ENCODE data around the gene KIRREL2. TPM values are rescaled to one million over a fixed set of nuclear protein-coding genes. Genes with fewer than 3 reads are reported as not detected.

Gene KIRREL2
- total and polyA plus RNA-seq, 2 experiments from 2014 or later = 3.6 to 9.9 TPM

DNA sequence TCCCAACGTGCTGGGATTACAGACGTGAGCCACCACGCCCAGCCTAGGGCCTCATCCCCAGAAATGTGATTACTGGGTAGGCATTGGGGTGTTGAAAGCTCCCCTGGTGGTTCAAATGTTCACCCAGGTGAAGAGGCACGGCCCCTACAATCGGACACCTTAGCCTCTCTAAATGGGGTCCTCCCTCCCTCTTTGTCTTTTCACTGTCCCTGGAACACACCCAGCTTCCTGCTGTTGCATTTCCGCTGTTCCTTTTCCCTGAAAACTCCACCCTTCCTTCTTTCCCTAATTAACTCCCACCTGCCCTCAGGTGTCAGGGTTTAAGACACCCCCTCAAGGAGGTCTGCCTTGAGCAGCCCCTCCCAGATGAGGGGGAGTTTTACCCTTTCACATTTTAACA, 40.4 kb upstream of the KIRREL2 start:
- Histone ChIP-seq H3K27ac (ENCODE audit: low read depth) (peak overlapping the region; percentile 8; the same call in 1 of the 2 replicates), H3K9me2 (ENCODE audit: insufficient read depth) (no peaks in the 10 kb centered on the region), H3K4me2 (no peak overlapping the region), H3K4me3 (no peak overlapping the region), H3F3A (replicated peaks; ENCODE audit: low read depth) (peaks cover 4% of the 10 kb centered on the region; the same call in 1 of the 2 replicates), H4K20me1 (replicated peaks; ENCODE audit: insufficient read depth) (no peaks in the 10 kb centered on the region), H3K4me1 (ENCODE audit: insufficient read depth) (0 out of 2 replicates have a peak, but pooled peaks cover 4% of the 10 kb centered on the region), H3K36me3 (ENCODE audit: insufficient read depth) (no peaks in the 10 kb centered on the region), H3K27me3 (ENCODE audit: insufficient read depth) (no peaks in the 10 kb centered on the region), H2AFZ (no peak overlapping the region), H3K79me2 (replicated peaks; ENCODE audit: insufficient read depth) (no peaks in the 10 kb centered on the region)
- no peaks in the 10 kb centered on the region for H3K36me3 Mint-ChIP-seq (ENCODE audit: low read depth)
- peak overlapping the region; percentile 53; the same call in 1 of the 2 replicates for H3K27ac Mint-ChIP-seq
- TF ChIP-seq EZH2phosphoT487 (IDR thresholded peaks at IDR 0.05; ENCODE audit: unreplicated experiment) = no peak
- TF ChIP-seq, protein P1, sequence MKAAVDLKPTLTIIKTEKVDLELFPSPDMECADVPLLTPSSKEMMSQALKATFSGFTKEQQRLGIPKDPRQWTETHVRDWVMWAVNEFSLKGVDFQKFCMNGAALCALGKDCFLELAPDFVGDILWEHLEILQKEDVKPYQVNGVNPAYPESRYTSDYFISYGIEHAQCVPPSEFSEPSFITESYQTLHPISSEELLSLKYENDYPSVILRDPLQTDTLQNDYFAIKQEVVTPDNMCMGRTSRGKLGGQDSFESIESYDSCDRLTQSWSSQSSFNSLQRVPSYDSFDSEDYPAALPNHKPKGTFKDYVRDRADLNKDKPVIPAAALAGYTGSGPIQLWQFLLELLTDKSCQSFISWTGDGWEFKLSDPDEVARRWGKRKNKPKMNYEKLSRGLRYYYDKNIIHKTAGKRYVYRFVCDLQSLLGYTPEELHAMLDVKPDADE (IDR thresholded peaks at IDR 0.05) = peak; percentile 30; the same call in 1 of the 2 replicates
- TF ChIP-seq CREB1 (CRISPR knock-in tag; IDR thresholded peaks at IDR 0.05; ENCODE audit: low read depth) = no peak
- TF ChIP-seq NANOG (IDR thresholded peaks at IDR 0.05; ENCODE audit: borderline replicate concordance) = no peak
- H3K4me1 Mint-ChIP-seq = peaks cover 9% of the 10 kb centered on the region
- no peak overlapping the region for H3K4me3 Mint-ChIP-seq
- peak; percentile 77 for DNase-seq (ENCODE audit: low spot score)
- H3K9me3 Mint-ChIP-seq = no peaks in the 10 kb centered on the region; the same call in 2 of the 3 replicates
- H3K27me3 Mint-ChIP-seq (ENCODE audit: insufficient read depth, low read depth, poor library complexity) = peaks cover 9% of the 10 kb centered on the region
- peak; percentile 53 for ATAC-seq

DNA sequence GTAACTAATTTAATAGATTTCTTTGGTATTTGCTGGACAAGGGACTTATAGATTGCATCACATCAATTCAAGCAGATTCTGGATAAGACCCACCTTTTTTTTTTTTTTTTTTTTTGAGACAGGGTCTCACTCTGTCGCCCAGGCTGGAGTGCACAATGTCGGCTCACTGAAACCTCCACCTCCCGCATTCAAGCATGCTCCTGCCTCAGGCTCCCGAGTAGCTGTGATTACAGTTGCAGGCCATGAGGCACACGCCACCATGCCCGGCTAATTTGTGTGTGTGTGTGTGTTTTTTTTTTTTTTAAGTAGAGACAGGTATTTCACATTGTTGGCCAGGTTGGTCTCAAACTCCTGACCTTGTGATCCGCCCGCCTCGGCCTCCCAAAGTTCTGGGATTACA, 39.9 kb upstream of the KIRREL2 start:
- Histone ChIP-seq H3K36me3 (ENCODE audit: insufficient read depth) (no peaks in the 10 kb centered on the region), H4K20me1 (replicated peaks; ENCODE audit: insufficient read depth) (no peaks in the 10 kb centered on the region), H3K27ac (ENCODE audit: low read depth) (peak overlapping the region; percentile 8; the same call in 1 of the 2 replicates), H3K79me2 (replicated peaks; ENCODE audit: insufficient read depth) (no peaks in the 10 kb centered on the region), H3K27me3 (ENCODE audit: insufficient read depth) (no peaks in the 10 kb centered on the region), H3K9me2 (ENCODE audit: insufficient read depth) (no peaks in the 10 kb centered on the region), H3K4me1 (ENCODE audit: insufficient read depth) (0 out of 2 replicates have a peak, but pooled peaks cover 4% of the 10 kb centered on the region), H3F3A (replicated peaks; ENCODE audit: low read depth) (peaks cover 4% of the 10 kb centered on the region; the same call in 1 of the 2 replicates), H3K4me2 (no peak overlapping the region), H3K4me3 (no peak overlapping the region), H2AFZ (no peak overlapping the region)
- Mint-ChIP-seq H3K4me3 (no peak overlapping the region), H3K9me3 (no peaks in the 10 kb centered on the region; the same call in 2 of the 3 replicates), H3K27ac (no peak overlapping the region), H3K36me3 (ENCODE audit: low read depth) (no peaks in the 10 kb centered on the region), H3K27me3 (ENCODE audit: insufficient read depth, low read depth, poor library complexity) (peaks cover 9% of the 10 kb centered on the region), H3K4me1 (peaks cover 9% of the 10 kb centered on the region)
- ATAC-seq (no peak), DNase-seq (ENCODE audit: low spot score) (no peak)
- TF ChIP-seq ZNF331 (CRISPR knock-in tag; IDR thresholded peaks at IDR 0.05; ENCODE audit: low read depth) (no peak), ZNF462 (CRISPR knock-in tag; IDR thresholded peaks at IDR 0.05) (no peak), STAT1 (IDR thresholded peaks at IDR 0.05; ENCODE audit: unreplicated experiment) (no peak), EZH2 (IDR thresholded peaks at IDR 0.05; ENCODE audit: low read depth, unreplicated experiment) (no peak), EZH2phosphoT487 (IDR thresholded peaks at IDR 0.05; ENCODE audit: unreplicated experiment) (no peak), ZNF114 (CRISPR knock-in tag; IDR thresholded peaks at IDR 0.05) (no peak), POLR2AphosphoS5 (IDR thresholded peaks at IDR 0.05; ENCODE audit: low read depth) (no peak), JUNB (IDR thresholded peaks at IDR 0.05; ENCODE audit: unreplicated experiment) (no peak)
- TF ChIP-seq, protein P1 (IDR thresholded peaks at IDR 0.05) = no peak
- TF ChIP-seq, protein P2, sequence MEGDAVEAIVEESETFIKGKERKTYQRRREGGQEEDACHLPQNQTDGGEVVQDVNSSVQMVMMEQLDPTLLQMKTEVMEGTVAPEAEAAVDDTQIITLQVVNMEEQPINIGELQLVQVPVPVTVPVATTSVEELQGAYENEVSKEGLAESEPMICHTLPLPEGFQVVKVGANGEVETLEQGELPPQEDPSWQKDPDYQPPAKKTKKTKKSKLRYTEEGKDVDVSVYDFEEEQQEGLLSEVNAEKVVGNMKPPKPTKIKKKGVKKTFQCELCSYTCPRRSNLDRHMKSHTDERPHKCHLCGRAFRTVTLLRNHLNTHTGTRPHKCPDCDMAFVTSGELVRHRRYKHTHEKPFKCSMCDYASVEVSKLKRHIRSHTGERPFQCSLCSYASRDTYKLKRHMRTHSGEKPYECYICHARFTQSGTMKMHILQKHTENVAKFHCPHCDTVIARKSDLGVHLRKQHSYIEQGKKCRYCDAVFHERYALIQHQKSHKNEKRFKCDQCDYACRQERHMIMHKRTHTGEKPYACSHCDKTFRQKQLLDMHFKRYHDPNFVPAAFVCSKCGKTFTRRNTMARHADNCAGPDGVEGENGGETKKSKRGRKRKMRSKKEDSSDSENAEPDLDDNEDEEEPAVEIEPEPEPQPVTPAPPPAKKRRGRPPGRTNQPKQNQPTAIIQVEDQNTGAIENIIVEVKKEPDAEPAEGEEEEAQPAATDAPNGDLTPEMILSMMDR (conservative IDR thresholded peaks at IDR 0.05; ENCODE audit: low read depth in 2 of 2) = no peak
